HG02642 (cell line): ENCODE data around the gene LRCOL1.

Experiments
- ATAC-seq: cut with Tn5 transposase; IDR thresholded peaks from one replicate; pipeline ENCODE4 v1.9.1; 2021; ENCODE audit warnings: mild to moderate bottlenecking; ENCODE audit not compliant: unreplicated experiment, poor library complexity

LRCOL1 gene

GRCh38 chr12:132586929-132587328 lies 23.5 kb downstream of the LRCOL1 start:
- ATAC-seq: no peak

DNA sequence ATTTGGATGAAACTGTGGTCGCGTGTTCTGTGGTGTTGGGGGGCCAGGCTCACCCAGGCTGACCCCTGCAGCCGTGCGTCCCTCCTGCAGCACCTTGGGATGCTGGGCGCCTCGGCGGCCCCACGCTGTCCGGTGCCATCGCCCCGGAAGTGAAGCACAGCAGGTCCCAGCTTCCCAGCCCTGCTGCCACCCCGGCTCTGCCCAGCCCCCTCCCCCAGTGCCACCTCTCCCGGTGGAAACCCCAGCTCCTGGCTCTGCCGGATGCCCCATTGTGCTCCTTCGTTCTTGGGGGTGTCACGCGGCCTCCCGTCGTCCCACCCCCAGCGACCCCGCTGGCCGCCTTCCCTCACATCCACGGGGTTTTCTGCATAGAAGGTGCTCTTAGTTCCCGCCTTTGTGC lies 25.2 kb downstream of the LRCOL1 start:
- ATAC-seq: no peak

DNA sequence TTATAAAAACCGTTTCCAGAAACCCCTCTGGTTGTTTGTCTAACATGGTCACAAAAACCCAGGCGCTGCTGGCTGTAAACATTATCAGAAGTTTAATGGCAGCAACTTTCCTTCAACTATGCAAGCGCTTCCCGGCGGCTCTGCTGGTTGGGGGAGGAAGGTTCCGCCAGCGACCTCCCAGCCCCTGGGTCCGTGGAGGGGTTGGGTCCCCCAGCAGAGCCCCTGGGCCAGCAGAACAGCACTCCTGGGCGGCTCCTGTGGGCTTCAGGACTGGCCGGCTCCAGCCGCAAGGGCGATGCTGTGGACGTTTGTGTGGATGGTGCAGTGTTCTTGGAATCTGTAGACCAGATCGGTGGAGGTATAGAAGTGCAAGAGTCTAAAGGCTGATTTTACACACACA lies 26.0 kb downstream of the LRCOL1 start:
- no peak for ATAC-seq

DNA sequence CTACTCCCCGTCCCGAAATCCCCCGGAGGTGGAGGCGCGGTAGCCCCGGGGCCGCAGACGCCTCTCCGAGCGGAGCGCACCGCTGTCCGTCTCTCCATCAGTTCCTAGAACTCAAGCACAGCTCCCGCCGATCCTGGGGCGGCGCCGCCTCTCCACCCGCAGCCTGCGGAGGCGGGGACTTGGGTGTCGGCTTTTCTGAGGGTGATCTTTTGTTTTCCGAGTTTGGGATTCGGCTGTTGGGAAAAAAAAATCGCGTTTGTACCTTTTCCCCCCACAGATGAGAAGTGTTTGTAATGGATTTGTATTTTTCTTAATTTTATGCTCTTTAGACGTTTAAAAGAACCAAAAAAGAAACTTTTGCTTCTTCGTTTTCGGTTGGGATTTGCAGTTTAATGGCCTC lies 26.6 kb downstream of the LRCOL1 start:
- no peak for ATAC-seq

DNA sequence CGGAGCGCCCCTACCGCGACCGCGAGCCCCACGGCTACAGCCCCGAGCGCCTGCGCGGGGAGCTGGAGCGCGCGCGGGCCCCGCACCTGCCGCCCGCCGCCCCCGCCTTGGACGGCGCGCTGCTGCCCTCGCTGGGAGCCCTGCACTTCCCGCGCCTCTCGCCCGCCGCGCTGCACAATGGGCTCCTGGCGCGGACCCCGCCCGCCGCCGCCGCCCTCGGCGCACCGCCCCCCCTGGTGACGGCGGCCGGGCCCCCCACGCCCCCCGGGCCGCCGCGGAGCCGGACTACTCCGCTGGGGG lies 27.0 kb downstream of the LRCOL1 start:
- ATAC-seq: no peak

DNA sequence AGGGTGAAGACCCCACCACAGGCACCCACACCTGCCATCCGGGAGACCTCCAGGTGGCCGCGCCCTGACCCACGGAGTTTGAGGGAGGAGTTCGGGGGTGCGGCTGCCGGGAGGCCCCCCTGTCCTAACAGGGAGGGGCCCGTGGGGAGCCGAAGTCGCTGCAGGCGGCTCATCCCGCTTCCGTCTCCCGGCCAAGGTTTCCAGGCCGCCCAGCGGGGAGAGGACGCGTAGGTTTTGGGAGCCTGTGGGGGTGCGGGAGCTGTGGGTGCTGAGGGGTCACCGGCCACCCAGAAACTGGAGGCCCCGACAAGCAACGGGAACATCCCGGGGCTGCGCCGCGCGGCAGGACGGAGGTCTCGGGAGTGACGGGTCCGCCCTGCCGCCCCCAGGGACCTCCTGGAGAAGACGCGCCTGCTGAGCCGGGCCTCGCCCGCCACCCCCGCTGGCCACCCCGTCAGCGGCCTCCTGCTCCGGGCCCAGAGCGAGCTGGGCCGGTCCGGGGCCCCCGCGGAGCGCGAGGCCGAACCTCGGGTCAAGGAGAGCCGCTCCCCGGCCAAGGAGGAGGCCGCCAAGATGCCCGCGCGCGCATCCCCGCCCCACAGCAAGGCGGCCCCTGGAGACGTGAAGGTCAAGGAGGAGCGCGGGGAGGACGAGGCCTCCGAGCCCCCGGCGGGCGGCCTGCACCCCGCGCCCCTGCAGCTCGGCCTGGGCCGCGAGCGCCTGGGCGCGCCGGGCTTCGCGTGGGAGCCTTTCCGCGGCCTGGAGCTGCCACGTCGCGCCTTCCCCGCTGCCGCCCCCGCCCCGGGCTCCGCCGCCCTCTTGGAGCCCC lies 27.6 kb downstream of the LRCOL1 start:
- no peak for ATAC-seq

GRCh38 chr12:132582058-132582420 lies 28.3 kb downstream of the LRCOL1 start:
- ATAC-seq: no peak

GRCh38 chr12:132581348-132582057 lies 28.9 kb downstream of the LRCOL1 start:
- no peak for ATAC-seq

GRCh38 chr12:132580701-132581292 lies 29.6 kb downstream of the LRCOL1 start:
- no peak for ATAC-seq

DNA sequence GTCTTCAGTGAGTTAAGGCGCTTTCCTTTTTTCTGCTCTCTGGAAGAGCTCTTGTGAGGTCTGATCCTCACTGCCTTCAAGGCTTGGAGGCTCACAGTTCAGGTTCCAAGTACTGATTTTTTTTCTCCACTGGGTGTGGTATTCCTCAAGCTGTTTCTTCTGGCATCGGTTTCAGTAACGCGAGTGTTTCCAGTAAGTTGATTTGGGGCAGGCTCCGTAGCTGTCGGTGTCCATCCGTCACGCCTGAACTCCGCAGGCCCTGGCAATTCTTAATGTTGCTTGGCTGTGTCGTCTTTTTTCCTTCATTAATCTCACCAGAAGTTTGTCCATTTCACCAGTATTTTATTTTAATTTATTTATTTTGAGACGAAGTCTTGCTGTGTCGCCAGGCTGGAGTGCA lies 30.6 kb downstream of the LRCOL1 start:
- no peak for ATAC-seq

DNA sequence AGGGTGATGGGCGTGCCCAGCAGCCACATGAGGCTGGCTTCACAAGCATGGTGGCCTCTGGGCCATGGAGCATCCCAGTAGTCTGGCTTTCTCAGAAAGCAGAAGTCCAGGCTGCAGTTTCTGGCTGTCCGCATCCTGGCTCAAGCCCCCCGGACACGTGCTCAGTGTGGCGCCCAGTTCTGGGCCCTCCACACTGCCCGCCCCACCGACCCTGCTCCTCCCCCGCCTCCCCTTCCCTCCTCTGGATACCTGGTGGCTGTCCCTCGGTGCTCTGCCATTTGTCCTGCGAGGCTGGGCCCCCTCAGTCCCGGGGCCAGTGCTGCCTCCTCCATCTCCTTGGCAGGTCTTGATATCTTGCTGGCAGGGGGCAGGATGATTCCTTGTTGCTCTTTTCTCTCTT lies 31.6 kb downstream of the LRCOL1 start:
- ATAC-seq: no peak

DNA sequence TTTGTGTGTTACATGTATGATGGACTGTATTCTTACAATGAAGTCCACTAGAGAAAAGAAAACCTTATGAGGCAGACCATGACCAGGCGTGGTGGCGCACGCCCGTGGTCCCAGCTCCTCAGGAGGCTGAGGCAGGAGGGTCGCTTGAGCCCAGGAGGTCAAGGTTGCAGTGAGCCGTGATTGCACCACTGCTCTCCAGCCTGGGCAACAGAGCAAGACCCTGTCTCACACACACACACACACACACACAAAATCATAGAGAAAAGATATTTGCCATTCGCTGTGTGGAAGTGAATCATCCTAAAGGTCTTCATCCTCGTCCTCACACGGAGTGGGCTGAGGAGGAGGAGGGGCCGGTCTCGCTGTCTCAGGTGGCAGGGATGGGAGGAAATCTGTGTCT lies 32.3 kb downstream of the LRCOL1 start:
- ATAC-seq: no peak

- no peak for ATAC-seq
Measured at GRCh38 chr12:132577191-132577920, 33.0 kb downstream of the LRCOL1 start.

DNA sequence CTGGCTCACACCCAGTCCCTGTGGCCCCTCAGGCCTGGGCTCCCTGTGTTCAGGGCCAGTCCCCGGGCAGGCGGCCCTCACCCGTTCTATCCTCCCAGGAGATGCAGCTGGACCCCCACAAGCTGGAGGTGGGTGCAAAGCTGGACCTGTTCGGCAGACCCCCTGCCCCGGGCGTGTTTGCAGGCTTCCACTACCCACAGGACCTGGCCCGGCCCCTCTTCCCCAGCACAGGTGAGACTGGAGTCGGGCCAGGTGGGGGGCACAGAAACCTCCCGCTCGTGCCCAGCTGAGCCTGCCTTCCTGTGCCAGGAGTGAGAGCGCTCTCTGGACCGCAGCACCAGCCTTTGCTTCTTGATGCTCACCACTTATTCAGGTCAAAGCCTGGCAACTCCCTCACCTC lies 33.7 kb downstream of the LRCOL1 start:
- ATAC-seq: no peak

GRCh38 chr12:132575661-132576060 lies 34.7 kb downstream of the LRCOL1 start:
- no peak for ATAC-seq

DNA sequence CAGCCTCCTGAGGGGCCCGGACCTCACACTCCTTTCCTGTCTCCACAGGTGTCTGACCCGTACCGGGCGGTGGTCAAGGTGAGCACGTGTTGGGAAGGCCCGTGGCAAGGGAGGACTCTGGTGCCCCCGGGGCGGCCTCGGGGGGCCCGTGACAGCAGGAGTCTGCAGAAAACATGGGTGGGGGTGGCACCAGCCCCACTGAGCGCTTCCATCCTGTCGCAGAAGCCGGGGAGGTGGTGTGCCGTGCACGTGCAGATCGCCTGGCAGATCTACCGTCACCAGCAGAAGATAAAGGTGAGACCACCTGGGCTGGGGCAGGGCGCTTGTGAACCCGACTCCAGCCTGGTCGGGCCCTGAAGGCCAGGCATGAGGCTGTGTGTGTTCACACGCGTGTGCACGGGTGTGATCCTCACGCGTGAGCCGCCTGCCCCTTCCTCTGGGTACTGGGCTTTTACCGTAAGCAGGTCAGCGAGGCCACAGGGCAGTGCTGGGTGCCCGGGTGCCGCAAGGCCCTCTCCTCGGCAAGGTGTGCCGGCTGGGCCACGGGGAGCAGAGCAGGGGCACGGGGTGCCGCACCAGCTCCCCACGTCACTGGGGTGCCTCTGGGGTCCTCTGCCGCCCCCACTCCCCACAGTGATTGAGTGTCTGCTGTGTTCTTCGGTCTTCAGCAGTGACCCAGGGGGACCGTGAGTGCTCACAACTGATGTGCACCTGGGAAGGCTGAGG lies 35.9 kb downstream of the LRCOL1 start:
- no peak for ATAC-seq

- no peak for ATAC-seq
Measured at GRCh38 chr12:132572801-132573760, 37.3 kb downstream of the LRCOL1 start.

DNA sequence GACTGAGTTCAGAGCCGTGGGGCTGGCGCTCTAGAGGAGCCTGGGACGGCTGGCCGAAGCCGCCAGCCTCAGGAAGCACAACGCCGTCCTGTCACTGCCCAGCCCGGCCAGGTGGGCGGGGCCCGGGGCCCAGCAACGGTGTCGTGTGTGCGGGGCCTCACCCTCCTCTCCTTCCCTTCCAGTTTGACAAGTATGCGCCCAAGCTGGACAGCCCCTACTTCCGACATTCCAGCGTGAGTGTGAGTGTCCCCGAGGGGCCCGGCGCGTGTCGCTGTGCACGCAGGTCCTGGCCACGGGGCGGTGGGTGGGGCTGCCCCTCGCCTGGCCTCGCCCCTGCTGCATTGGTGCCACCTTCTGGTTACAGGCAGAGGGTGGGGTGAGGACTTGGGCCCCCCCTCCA lies 38.3 kb downstream of the LRCOL1 start:
- ATAC-seq: no peak

- no peak for ATAC-seq
Measured at GRCh38 chr12:132571598-132571997, 38.8 kb downstream of the LRCOL1 start.
